NK-92 treated with Interleukin-12 subunit alpha and Interleukin-12 subunit beta, amount 100 ng/mL, for 24 hours (cell line): ENCODE results near the gene TMEM135.
"Not testable (repeated sequence)": the region's sequence is repeated elsewhere in the genome, so short reads cannot be mapped to it uniquely, and the experiment has no call there.

Experiments used
- DNase-seq: peaks from one replicate; lab custom pipeline; 2025; lab: John Stamatoyannopoulos, UW

TMEM135 gene

GRCh38 chr11:87076874-87077429 lies 39.2 kb downstream of the TMEM135 start:
- no peak for DNase-seq

GRCh38 chr11:87081358-87081757 lies 43.6 kb downstream of the TMEM135 start:
- no peak for DNase-seq

GRCh38 chr11:87082590-87082989 lies 44.9 kb downstream of the TMEM135 start:
- no peak for DNase-seq

- no peak for DNase-seq
Observed at GRCh38 chr11:87083029-87083428, 45.3 kb downstream of the TMEM135 start.

GRCh38 chr11:87092159-87092558 lies 54.4 kb downstream of the TMEM135 start:
- DNase-seq, result no peak

- DNase-seq, result no peak
Observed at GRCh38 chr11:87092567-87092966, 54.8 kb downstream of the TMEM135 start.

- peak; percentile 4 for DNase-seq
Observed at GRCh38 chr11:87097582-87097981, 59.8 kb downstream of the TMEM135 start.

- no peak for DNase-seq
Observed at GRCh38 chr11:87101956-87102580, 64.3 kb downstream of the TMEM135 start.

GRCh38 chr11:87105826-87106225 lies 68.1 kb downstream of the TMEM135 start:
- DNase-seq, result not testable (repeated sequence)

GRCh38 chr11:87107379-87107778 lies 69.6 kb downstream of the TMEM135 start:
- not testable (repeated sequence) for DNase-seq

GRCh38 chr11:87110443-87111131 lies 72.9 kb downstream of the TMEM135 start:
- DNase-seq, result no peak

- no peak for DNase-seq
Observed at GRCh38 chr11:87114093-87114492, 76.4 kb downstream of the TMEM135 start.

GRCh38 chr11:87116185-87116584 lies 78.5 kb downstream of the TMEM135 start:
- no peak for DNase-seq

GRCh38 chr11:87120937-87121336 lies 83.2 kb downstream of the TMEM135 start:
- no peak for DNase-seq

GRCh38 chr11:87122852-87123251 lies 85.1 kb downstream of the TMEM135 start:
- no peak for DNase-seq

- DNase-seq, result no peak
Observed at GRCh38 chr11:87125257-87125656, 87.5 kb downstream of the TMEM135 start.

GRCh38 chr11:87127101-87127500 lies 89.4 kb downstream of the TMEM135 start:
- no peak for DNase-seq

- no peak for DNase-seq
Observed at GRCh38 chr11:87128372-87128771, 90.6 kb downstream of the TMEM135 start.

GRCh38 chr11:87134524-87135106 lies 96.9 kb downstream of the TMEM135 start:
- DNase-seq, result no peak

GRCh38 chr11:87136236-87136635 lies 98.5 kb downstream of the TMEM135 start:
- DNase-seq, result no peak

GRCh38 chr11:87137711-87138110 lies 100.0 kb downstream of the TMEM135 start:
- DNase-seq, result no peak

GRCh38 chr11:87139475-87139874 lies 101.7 kb downstream of the TMEM135 start:
- DNase-seq, result no peak

GRCh38 chr11:87141322-87141721 lies 103.6 kb downstream of the TMEM135 start:
- DNase-seq, result no peak
